GDM1 (cell line): ENCODE measurements around the gene HOMER1.
"Not testable (repeated sequence)": the region's sequence is repeated elsewhere in the genome, so short reads cannot be mapped to it uniquely, and the experiment has no call there.

Source experiments
- DNase-seq: peaks from one replicate; lab custom pipeline; 2025; lab: John Stamatoyannopoulos, UW

The HOMER1 gene

GRCh38 chr5:79516986-79517385 lies 3.1 kb upstream of the HOMER1 start:
- no peak for DNase-seq

GRCh38 chr5:79516331-79516730 lies 2.4 kb upstream of the HOMER1 start:
- not testable (repeated sequence) for DNase-seq

DNA sequence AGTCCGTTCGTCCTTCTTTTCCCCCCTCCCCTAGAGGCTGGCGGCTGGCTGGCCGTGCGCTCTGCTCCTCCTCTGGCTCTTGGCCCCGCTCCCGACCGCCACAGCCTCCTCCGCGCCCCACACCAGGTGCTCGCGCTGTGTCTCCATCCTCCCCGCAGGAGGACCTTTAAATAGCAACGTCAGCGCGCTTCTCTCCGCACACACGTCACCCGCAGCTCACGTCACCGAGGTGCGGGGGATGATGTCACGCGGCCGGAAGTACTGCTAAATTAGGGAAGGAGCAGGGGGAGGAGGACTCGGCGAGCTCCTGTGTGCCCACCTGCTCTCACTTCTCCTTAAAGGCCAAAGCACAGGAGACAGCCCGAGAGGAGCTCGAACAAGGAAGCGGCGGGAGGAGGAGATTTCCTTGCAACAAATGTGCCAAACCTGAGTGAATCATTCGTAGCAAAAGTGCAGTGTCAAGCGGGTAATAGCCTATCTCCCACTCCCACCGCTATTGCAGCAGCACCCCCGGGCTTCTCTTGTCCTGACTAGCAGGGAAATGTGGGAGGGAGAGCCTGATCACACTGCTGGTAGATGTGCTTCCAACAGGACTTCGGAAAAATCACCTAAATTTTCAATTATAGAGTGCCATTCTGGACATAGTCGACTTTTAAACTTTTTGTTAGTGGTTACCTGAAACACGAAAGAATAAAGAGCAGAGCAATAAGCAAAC lies 614 bp upstream of the HOMER1 start:
- DNase-seq = peak; percentile 88

- no peak for DNase-seq
Observed at GRCh38 chr5:79513308-79513703, 628 bp downstream of the HOMER1 start.

DNA sequence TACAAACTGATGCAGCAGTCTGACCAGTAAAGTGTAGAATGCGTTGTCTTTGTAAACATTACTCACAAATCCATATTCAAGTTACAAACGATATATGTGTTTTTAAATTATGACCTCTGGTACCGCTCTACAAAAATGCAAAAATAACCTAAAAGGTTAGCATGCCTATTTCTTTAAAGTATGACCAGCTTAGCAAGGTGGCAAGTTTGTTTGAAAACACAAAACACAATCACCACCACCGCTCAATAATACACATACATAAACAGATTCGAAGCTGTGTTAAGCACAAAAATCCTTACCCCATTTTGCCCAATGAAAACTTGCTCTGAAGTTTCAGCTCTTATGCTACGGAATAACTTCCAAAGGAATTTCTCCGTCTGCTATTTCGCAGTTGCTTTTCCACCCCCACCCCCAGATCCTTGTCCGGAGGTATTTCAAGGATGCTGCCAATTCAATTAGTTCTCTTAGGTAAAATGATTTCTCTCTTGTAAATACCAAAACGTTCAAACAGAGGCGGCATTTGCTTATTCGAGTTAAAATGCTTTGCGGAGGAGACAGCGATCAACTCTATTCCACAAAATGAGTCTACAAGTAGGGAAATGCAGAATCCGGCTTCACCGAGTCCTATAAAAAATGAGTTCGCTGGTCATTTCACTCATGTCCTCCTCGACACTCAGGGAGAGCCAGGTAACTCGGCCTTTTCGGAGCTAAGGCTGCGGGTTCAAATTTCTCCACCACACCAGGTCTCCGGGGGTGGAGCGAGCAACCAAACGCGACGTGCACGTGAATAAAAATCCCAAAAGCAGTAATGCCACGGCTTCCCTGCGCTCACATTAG lies 1.2 kb downstream of the HOMER1 start:
- DNase-seq = no peak

GRCh38 chr5:79512049-79512448 lies 1.9 kb downstream of the HOMER1 start:
- DNase-seq = no peak

- no peak for DNase-seq
Observed at GRCh38 chr5:79510638-79511037, 3.3 kb downstream of the HOMER1 start.

- no peak for DNase-seq
Observed at GRCh38 chr5:79509244-79509885, 4.6 kb downstream of the HOMER1 start.

- no peak for DNase-seq
Observed at GRCh38 chr5:79508794-79509193, 5.1 kb downstream of the HOMER1 start.

DNA sequence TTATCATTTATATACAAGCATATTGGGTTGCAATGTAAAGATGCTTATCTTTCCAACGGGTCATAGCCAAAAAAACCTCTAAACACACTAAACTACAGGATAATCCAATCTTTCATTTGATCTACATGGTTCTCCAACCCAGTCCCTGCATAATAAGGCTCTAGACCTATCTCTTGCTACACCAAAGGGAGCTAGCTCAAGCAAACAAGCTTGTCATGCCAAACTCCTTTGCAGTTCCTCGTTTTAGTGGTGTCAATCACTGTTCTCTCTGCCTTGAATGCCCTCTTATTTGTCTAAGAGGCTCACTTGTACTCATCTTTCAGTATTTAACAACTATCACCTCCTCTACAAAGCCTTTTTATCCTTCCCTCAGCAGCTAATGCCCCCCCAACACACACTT lies 5.6 kb downstream of the HOMER1 start:
- peak; percentile 30 for DNase-seq

GRCh38 chr5:79507251-79508205 lies 6.4 kb downstream of the HOMER1 start:
- DNase-seq = no peak

DNA sequence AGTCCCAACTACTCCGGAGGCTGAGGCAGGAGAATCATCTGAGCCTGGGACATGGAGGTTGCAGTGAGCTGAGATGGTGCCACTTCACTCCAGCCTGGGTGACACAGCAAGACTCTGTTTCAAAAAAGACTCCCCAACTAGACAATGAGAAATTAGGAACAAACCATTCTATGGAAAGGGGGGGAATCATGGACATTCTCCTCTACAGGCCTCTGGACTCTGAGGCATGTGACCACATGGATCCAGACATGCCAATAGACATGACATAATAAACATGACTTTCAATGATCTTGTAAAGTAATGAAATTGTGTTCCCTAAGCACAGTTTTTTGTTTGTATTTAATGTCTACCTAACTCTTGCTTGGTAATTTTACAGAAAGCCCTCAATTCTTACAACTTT lies 8.8 kb downstream of the HOMER1 start:
- DNase-seq = no peak

DNA sequence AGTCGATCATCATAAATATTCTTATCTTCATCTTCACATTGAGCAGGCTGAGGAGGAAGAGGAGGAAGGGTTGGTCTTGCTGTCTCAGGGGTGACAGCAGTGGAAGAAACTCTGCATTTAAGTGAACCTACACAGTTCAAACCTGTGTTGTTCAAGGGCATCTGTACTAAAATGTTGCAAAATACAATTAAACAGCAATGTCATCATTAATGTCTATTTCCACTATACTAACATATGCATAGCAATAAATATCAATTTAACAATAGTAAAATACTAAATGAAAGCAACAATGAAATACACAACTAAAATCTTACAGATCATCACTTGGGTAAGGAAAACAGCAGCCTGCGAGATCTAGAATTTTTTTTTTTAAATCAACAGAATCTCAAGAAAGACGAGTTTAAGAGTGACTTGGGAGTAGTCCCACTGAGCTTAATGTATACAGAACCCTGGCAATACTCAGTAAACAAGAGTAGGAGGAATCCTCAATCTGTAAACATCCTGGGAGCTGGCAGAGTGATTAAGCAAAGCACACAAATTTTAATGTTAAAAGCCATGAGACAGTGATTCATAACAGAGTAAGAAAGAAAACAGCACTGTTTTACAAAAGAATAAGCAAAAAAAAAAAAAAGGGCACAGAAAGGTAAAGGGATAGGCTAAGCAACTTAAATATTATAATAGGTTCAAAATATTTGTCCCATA lies 10.0 kb downstream of the HOMER1 start:
- DNase-seq = no peak

DNA sequence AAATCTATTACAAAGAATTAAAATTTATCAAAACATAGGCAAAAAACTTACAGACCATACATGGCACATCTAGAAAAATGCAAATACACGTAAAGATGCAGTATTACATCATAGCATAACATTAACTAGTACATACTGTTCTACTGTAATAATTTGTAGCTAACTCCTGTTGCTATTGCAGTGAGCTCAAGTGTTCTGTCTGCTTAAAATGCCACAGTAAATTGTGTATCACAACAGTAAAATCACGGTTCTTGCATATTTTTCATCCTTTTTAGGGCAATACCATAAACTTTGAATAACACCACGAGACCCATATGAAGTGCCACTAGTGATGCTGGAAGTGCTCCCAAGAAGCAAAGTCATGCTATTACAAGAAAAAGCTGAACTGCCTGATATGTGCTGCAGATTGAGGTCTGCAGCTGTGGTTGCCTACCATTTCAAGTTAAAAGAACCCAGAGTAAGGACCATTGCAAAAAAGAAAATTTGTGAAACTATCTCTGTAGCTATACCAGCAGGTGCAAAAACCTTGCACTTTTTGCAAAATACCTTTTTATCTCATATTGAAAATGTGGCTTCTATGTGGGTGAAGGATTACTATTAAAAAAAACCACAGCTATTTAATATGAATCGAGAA lies 14.2 kb downstream of the HOMER1 start:
- no peak for DNase-seq

- DNase-seq = no peak
Observed at GRCh38 chr5:79495311-79495710, 18.6 kb downstream of the HOMER1 start.

DNA sequence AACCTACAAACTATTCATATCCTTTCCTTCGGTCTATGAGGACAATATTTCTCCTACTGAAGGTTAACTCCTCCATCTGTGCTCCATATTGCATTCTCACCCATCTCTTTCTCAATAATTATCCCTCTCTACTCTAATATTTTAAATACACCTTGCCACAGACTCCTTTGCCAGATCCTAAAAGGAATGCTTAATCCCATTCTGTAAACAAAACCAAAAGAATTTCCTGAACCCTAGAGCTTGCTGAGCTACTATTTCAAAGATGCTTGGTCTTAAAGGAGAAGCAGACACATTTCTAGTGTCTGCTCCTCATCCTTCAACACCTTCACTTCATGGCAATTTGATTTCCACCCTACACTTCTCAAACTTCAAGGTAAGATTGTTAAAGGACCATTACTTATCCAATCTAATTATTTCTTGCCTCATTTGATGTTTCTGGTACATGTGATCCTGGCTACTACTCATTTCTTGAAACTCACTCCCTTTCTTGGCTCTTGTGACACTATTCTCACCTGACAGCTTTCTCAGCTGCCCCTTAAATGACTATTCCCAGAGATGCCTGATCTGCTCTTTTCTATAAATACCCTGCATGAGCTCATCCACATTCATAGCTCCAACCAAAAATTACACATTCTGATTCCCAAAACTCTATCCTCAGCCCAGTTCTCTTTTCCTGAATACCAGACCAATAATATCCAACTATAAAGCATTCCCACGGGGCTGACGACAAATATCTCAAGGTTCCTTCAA lies 20.2 kb downstream of the HOMER1 start:
- DNase-seq = no peak

DNA sequence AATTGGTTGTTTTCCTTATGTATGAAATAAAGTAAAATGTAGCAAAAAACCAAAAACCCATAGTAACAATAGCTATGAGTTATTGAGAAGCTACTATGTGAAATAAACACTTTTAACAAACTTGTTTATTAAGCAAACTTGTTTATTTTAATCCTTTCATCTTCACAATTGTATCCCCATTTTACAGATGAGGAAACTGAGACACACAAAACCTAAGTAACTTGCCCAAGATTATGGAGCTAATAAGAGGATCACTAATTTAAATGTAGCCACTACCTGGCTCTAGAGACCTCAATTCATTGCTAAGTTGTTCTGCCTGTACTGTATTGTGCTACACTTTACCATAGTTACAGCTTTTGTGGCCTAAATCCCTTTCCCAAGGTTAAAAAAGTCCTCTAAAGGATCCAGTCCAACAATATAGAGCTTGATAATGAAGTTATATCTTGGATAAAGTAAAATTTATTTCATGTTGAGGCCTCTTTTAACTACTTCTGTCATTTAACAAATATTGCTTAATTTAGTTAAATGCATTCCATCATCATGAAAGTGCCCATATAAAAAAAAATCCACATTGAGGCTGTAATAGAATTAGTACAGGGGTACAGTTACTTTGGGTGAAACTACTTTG lies 22.1 kb downstream of the HOMER1 start:
- DNase-seq = no peak

DNA sequence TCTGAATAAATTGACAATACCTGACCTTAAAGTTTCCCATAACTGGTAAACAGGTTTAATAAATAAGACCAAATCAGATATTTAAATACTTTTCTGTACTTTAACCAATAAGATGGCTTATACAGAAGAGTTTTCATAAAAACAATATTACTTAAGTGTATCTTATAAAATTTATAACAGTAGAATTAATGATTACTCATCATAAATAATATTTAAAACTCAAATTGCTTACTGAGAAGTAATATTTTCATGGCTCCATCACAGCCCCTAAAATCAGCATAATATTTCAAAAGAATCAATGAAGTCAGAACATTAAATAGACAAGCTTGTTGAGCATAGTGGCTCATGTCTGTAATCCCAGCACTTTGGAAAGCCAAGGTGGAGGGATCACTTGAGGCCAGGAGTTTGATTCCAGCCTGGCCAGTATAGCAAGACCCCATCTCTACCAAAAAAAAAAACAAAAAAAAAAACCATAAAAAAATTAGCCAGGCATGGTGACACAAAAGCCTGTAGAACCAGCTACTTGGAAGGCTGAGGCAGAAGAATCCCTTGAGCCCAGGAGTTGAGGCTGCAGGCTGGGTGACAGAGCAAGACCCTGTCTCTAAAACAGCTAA lies 23.5 kb downstream of the HOMER1 start:
- DNase-seq = no peak

DNA sequence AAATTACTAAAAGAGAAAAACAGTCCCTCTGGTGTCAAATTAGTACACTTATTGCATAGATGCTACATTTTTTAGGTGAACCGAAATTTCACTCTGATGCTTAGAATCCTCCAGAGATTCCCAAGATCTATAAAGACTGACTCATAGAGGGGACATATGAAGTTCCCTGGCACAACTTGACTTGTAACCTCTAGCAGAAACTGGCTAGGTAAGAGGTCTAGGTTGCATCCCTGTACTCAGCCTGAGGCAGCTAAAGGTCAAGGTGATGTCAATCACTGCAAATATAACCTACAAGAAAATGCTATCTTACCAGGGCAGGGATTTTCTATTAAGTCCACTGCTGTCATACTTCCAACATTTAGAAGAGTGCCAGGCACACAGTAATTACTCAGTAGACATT lies 24.2 kb downstream of the HOMER1 start:
- DNase-seq = no peak
